GM12878 (cell line): ENCODE measurements around the gene SPRY4.

Experiments used
- BMI1 ChIP-seq: fragments of 450-650 bp; IDR thresholded peaks from 2 replicates; pipeline ENCODE4 v1.6.1; 2016; ENCODE audit warnings: mild to moderate bottlenecking, moderate library complexity, borderline replicate concordance
- CEBPB ChIP-seq, 2 experiments: fragments of 150-350 bp in 1 of 2; IDR thresholded peaks; 2 replicates each; pipeline ENCODE4 v1.6.1; 2012 to 2014; ENCODE audit warnings: low read depth in 2 of 2, low read length in 2 of 2, borderline replicate concordance in 1 of 2, inconsistent platforms in 1 of 2
- CHD4 ChIP-seq: fragments of 200-600 bp; sonication (generic); IDR thresholded peaks from 2 replicates; pipeline ENCODE4 v1.6.1; 2016; ENCODE audit warnings: mild to moderate bottlenecking
- EZH2 ChIP-seq: IDR thresholded peaks from 2 replicates; pipeline ENCODE4 v1.6.1; 2012; ENCODE audit warnings: low read depth, mild to moderate bottlenecking, control low read depth, inconsistent platforms, low read length, borderline replicate concordance; ENCODE audit not compliant: control insufficient read depth
- FOXM1 ChIP-seq: IDR thresholded peaks from 2 replicates; pipeline ENCODE4 v1.6.1; 2012; ENCODE audit warnings: low read depth, mild to moderate bottlenecking, inconsistent platforms, low read length, moderate library complexity
- HCFC1 ChIP-seq: fragments of 150-350 bp; IDR thresholded peaks from 2 replicates; pipeline ENCODE4 v1.6.1; 2014; ENCODE audit warnings: low read length
- NFYB ChIP-seq: IDR thresholded peaks from 2 replicates; pipeline ENCODE4 v1.6.1; 2011; ENCODE audit warnings: low read depth, mild to moderate bottlenecking, low read length, improper control_type of control experiment, moderate library complexity; ENCODE audit not compliant: insufficient read depth
- PAX8 ChIP-seq: fragments of 450-650 bp; IDR thresholded peaks from 2 replicates; pipeline ENCODE4 v1.6.1; 2017; ENCODE audit warnings: mild to moderate bottlenecking, moderate library complexity
- RELA ChIP-seq: fragments of 450-650 bp; IDR thresholded peaks from 2 replicates; pipeline ENCODE4 v1.8.0; 2014; ENCODE audit warnings: borderline replicate concordance; ENCODE audit not compliant: partially characterized antibody
- SMC3 ChIP-seq: IDR thresholded peaks from 2 replicates; pipeline ENCODE4 v1.6.1; 2011; ENCODE audit warnings: low read length, improper control_type of control experiment, borderline replicate concordance
- USF1 ChIP-seq: IDR thresholded peaks from 2 replicates; pipeline ENCODE4 v1.6.1; 2011; ENCODE audit warnings: borderline replicate concordance, low read depth, mild to moderate bottlenecking, moderate library complexity, mixed read lengths, low read length; ENCODE audit not compliant: insufficient read depth; ENCODE audit errors: extremely low read length

- TF ChIP-seq HCFC1 = no peak
- TF ChIP-seq USF1 = no peak
- TF ChIP-seq CEBPB (IDR thresholded peaks at IDR 0.05; ENCODE audit: borderline replicate concordance in 1 of 2, low read depth in 2 of 2, low read length in 2 of 2) = no peak
- TF ChIP-seq CHD4 = no peak
- TF ChIP-seq PAX8 = no peak
- no peak for TF ChIP-seq RELA
- no peak for TF ChIP-seq FOXM1
- TF ChIP-seq SMC3 = no peak
- no peak for TF ChIP-seq EZH2
- TF ChIP-seq NFYB = no peak
- no peak for TF ChIP-seq BMI1
These were observed 7.1 kb downstream of the SPRY4 start for GRCh38 chr5:142317753-142318152.
